Measurements from ENCODE around the gene SOX6.

Gene SOX6

GRCh38 chr11:16312233-16312765 lies 44.0 kb downstream of the SOX6 start:
- no peak for DNase-seq

DNA sequence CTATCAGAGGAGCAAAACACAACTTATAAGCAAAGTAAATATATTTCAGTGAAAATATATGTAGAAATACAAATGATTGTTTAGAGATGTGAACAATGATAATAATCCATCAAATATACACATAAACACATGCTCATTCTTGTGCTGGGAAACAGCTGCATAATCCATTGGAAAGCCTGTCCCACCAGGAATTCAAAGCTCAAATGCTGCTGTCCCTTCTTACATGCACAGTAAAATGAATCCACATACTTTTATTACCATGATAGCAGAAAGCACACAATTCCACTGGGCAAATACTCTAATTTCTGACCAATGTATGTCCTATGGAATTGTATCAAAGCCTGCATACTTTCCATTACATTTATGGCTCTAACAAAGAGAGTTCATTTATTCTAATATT lies 44.5 kb downstream of the SOX6 start:
- DNase-seq: no peak

DNA sequence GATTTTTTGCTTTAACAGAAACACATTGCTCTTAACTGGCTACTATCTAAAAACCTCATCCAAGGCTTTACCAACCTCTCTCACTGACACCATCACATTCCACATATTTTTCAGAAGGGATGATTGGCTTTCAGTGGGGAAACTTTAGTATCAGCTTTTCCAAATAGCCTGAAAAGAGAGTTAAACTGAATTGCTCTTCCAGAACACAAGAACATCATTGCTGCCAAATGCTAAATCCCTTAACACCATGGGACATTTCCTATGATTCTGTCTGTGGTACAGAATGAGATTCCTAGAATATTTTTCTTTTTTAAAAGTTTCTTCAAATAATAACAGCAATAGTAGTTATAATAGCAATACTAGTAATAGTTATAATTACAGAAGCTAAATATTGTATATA lies 45.4 kb downstream of the SOX6 start:
- DNase-seq: no peak

DNA sequence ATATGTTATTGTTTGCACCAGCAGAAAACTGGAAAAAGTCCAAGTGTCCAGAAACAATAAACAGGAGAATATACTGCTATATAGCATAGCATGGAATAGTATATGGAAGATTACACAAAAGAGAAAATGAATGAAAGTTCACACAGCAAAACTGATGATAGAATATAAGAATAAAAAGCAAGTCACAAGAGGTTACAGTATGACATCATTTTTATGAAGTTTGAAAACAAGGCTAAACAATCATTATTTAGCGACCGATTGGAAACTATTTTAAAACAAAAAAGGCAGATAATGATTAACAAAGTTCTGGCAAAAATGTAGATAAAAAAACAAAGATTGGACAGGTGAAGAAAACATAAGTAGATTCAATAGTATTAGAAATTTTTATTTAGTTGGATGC lies 47.1 kb downstream of the SOX6 start:
- no peak for DNase-seq

- no peak for DNase-seq
Observed at GRCh38 chr11:16301462-16301861, 54.9 kb downstream of the SOX6 start.

DNA sequence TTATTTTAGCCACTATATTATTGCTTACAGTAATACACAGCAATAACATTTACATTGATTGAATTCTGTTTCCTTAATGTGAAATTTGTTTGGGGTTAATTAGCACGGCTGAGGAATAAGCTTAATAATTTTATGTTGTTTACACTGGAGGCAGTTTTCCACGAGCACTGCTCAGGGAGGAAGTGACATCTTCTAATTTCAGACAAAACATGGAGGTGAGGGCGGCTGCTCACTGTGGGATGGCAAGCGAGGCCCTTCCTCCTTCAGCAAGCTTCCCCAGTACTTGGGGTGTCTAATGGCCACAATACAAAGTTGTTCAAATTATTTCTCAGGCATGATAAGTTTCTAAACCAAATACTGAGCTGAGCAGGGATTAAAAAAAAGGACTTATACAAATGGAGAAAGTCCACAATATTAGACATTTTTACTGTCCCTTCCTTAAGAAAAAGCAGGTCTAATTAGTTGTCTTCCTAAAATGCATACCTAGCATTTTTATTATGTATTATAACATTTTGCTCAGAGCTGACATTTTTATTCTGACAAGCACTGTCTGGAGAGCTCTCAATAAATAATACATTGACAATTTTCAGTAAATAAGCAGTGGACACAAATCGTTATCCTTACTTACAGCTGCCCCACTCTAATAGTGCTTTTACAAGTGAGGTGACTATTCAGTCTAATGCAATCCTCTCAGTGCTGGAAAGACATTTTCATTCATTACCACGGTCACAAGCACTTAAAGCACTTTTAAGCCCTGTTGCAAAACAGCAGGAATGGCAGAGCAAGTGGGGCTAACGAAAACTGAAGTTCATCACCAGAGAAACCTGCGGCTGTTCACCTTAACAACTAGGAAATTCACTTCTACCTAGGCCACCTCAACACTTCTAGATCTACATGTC lies 56.2 kb downstream of the SOX6 start:
- DNase-seq: no peak

DNA sequence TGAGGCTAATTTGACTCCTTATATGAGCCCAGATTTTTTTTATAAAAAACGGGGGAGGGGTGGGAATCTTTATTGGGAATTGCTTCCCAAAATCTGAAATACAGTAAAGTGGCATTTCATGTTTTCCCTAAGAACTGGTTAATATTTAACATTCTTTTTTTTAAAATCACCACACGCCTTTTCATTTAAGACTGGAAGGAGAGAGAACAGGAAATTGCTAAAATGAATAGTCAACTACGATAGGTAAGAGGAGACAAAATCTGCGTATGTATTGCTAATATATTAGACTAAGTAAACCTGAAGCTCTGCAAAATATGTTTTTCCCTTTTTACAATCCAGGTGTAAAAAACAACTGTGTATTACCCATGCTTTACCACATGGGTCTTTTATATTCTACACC lies 57.0 kb downstream of the SOX6 start:
- DNase-seq: no peak

DNA sequence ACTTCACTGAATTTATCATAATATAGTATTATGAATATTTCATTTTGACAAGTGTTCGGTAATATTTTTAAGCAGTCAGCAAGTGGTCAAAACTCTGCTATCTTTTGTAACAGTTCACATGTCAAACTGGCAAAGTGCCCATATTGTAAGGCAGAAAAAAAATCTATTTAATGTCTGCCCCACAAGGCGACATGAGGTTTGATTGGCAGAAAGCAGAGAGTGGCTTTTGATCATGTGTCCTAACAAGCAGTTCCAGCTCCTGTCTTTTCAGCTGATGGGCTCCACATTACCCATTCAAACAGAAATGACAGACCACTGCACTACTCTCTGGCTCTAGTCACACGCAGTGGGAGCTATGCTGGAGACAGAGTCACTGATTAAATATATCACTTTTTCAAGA lies 59.0 kb downstream of the SOX6 start:
- no peak for DNase-seq

DNA sequence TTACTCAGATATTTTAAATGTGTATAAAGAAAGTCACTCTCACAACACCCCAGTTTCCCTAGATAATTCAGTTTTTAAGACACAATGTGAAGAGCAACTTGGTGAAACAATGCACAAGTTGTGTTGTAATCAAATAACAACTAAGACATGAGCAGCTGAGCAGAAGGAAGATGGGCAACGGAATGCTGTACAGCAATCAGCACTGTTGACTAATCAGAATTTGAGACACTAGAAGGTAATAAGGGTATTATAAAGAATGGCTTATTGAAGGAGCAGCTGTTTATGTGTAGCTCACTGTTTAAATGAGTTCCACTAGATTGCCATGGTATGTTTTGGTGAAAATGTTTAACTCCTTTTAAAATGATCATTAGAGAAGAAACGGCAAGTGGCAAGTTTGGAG lies 60.1 kb downstream of the SOX6 start:
- DNase-seq: no peak

DNA sequence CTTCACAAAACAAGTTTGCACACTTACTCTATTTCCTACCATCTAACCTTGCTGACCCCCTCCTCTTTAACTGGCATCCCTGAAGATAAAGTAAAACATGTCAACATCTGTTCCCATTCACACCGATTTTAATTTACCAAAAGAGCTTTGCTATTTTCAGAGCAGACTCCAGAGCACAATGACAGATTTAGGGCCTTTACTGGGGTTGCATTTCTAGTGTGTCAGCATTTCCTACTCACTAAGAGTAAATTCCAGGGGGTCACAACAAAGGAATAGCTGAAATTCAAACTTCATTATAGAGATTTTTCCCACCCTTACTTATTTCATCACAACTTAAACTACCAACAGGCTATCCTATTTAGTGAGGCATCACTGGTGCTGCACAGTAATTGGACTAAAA lies 60.8 kb downstream of the SOX6 start:
- no peak for DNase-seq

GRCh38 chr11:16293204-16293681 lies 63.1 kb downstream of the SOX6 start:
- DNase-seq: no peak

DNA sequence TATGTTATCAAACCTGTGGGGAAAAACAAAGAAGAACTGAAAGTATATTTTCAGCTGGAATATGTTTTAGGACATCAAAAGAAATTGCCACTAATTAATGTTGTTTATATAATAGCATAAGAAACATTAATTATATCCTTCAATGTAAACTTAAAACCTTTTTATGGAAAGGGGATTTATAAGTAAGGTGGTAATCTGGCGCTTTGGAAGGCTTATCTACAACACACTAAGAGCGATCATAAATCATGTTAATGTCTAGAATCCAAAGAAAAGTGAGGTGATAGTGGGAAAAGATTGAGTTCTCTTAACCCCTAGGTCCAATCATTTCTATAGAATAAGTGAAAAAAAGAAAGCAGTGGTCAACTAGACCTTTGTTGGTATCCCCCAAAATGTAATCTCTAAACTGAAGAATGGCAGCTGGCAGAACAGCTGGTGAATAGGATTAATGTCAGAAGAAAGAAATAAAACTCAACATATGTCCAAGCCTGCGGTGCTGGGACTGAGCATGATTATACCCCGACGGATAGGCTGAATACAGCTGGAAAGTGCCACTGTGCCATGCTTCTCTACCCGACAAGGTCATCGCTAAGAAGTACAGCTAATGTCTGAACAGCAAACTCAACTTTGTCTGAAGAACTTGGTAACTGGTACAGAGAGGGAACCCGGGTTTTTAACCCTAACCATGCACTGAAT lies 64.0 kb downstream of the SOX6 start:
- DNase-seq: no peak

GRCh38 chr11:16291729-16292128 lies 64.6 kb downstream of the SOX6 start:
- DNase-seq: no peak

GRCh38 chr11:16289541-16289940 lies 66.8 kb downstream of the SOX6 start:
- no peak for DNase-seq

- DNase-seq: no peak
Observed at GRCh38 chr11:16287630-16288280, 68.6 kb downstream of the SOX6 start.

GRCh38 chr11:16286095-16286494 lies 70.3 kb downstream of the SOX6 start:
- DNase-seq: no peak

- DNase-seq: no peak
Observed at GRCh38 chr11:16280256-16280682, 76.1 kb downstream of the SOX6 start.

GRCh38 chr11:16279524-16279923 lies 76.8 kb downstream of the SOX6 start:
- no peak for DNase-seq

- DNase-seq: no peak
Observed at GRCh38 chr11:16278979-16279378, 77.4 kb downstream of the SOX6 start.

- DNase-seq: no peak
Observed at GRCh38 chr11:16278273-16278672, 78.1 kb downstream of the SOX6 start.

DNA sequence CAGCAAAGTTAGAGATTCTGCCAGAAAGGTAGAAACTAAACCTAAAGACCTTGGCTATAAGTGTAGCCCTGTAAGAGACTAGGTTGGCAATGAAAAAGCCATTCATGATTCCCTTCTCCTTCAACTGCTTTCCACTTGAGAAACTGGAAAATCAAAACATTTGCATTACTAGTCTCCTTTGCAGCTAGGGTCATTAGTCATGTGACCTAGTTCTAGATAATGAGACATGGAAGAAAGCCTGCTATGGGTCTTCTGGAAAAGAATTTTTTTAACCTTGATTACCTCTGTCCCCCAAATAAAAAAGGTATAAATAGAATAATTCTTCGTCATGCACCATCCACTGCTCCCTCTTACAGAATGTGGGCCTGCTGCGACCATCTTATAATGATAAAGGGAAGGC lies 80.1 kb downstream of the SOX6 start:
- no peak for DNase-seq

GRCh38 chr11:16271258-16271657 lies 85.1 kb downstream of the SOX6 start:
- no peak for DNase-seq

DNA sequence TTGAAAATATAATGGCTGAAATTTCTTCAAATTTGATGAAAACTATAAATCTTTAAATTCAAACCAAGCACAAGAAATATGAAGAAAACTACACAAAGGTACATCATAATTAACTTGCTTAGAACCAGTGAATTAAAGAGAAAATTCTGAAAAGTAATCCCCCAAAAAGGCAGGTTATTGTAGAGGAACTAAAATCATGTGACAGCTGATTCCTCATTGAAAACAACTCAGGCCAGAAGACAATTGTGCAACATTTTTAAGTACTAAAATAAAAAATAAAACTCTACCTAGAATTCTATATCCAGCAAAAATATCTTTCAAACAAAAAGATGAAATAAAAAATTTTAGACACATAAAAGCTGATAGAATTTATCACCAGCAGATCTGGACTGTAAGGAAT lies 90.3 kb downstream of the SOX6 start:
- no peak for DNase-seq
